ENCODE results near the gene ARHGAP25.

GRCh38 chr2:68857855-68858456, 123.3 kb downstream of the ARHGAP25 start:
- TF ChIP-seq, protein P1, sequence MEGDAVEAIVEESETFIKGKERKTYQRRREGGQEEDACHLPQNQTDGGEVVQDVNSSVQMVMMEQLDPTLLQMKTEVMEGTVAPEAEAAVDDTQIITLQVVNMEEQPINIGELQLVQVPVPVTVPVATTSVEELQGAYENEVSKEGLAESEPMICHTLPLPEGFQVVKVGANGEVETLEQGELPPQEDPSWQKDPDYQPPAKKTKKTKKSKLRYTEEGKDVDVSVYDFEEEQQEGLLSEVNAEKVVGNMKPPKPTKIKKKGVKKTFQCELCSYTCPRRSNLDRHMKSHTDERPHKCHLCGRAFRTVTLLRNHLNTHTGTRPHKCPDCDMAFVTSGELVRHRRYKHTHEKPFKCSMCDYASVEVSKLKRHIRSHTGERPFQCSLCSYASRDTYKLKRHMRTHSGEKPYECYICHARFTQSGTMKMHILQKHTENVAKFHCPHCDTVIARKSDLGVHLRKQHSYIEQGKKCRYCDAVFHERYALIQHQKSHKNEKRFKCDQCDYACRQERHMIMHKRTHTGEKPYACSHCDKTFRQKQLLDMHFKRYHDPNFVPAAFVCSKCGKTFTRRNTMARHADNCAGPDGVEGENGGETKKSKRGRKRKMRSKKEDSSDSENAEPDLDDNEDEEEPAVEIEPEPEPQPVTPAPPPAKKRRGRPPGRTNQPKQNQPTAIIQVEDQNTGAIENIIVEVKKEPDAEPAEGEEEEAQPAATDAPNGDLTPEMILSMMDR (conservative IDR thresholded peaks at IDR 0.05; ENCODE audit: low read length) = no peak
- TF ChIP-seq EZH2phosphoT487 (IDR thresholded peaks at IDR 0.05; ENCODE audit: borderline replicate concordance, low read depth, low read length) = no peak
